Stimulated activated CD4-positive, alpha-beta T cell treated with anti-CD3 and anti-CD28 coated beads, Interleukin-2, amount 100 ng/mL, for 24 hours (primary cell): ENCODE results near the gene KAZN.

Experiments used
- DNase-seq, 2 donors: peaks; one replicate each; pipeline ENCODE4 v3.0.0-alpha.2; 2020

Gene KAZN

GRCh38 chr1:14840374-14840773 is 241.9 kb downstream of the KAZN start:
- no peak for DNase-seq

GRCh38 chr1:14841456-14841855 is 243.0 kb downstream of the KAZN start:
- no peak for DNase-seq

- no peak for DNase-seq
Measured at GRCh38 chr1:14841951-14842350, 243.5 kb downstream of the KAZN start.

- no peak for DNase-seq
Measured at GRCh38 chr1:14842361-14842760, 243.9 kb downstream of the KAZN start.

- no peak for DNase-seq
Measured at GRCh38 chr1:14842891-14843290, 244.4 kb downstream of the KAZN start.

GRCh38 chr1:14843525-14843924 is 245.0 kb downstream of the KAZN start:
- DNase-seq: no peak

- DNase-seq: no peak
Measured at GRCh38 chr1:14844356-14844755, 245.9 kb downstream of the KAZN start.

- no peak for DNase-seq
Measured at GRCh38 chr1:14844923-14845617, 246.6 kb downstream of the KAZN start.

GRCh38 chr1:14845851-14846250 is 247.4 kb downstream of the KAZN start:
- DNase-seq: no peak

GRCh38 chr1:14846688-14847087 is 248.2 kb downstream of the KAZN start:
- DNase-seq: no peak

- DNase-seq: no peak
Measured at GRCh38 chr1:14848203-14848602, 249.7 kb downstream of the KAZN start.

- DNase-seq: no peak
Measured at GRCh38 chr1:14848625-14849024, 250.1 kb downstream of the KAZN start.

GRCh38 chr1:14849038-14849437 is 250.6 kb downstream of the KAZN start:
- DNase-seq: no peak

- no peak for DNase-seq
Measured at GRCh38 chr1:14850563-14850962, 252.1 kb downstream of the KAZN start.

GRCh38 chr1:14851760-14852159 is 253.3 kb downstream of the KAZN start:
- DNase-seq: no peak

GRCh38 chr1:14852291-14852690 is 253.8 kb downstream of the KAZN start:
- no peak for DNase-seq

GRCh38 chr1:14853518-14853917 is 255.0 kb downstream of the KAZN start:
- DNase-seq: no peak

GRCh38 chr1:14855268-14855667 is 256.8 kb downstream of the KAZN start:
- no peak for DNase-seq

- no peak for DNase-seq
Measured at GRCh38 chr1:14855801-14856200, 257.3 kb downstream of the KAZN start.

GRCh38 chr1:14857436-14858195 is 259.1 kb downstream of the KAZN start:
- no peak for DNase-seq

- no peak for DNase-seq
Measured at GRCh38 chr1:14862114-14862771, 263.8 kb downstream of the KAZN start.

- DNase-seq: no peak
Measured at GRCh38 chr1:14865106-14865505, 266.6 kb downstream of the KAZN start.

- DNase-seq: no peak
Measured at GRCh38 chr1:14866911-14867612, 268.6 kb downstream of the KAZN start.
